Activated T-cell treated with anti-CD3 and anti-CD28 coated beads for 24 hours (primary cell): Measurements from ENCODE around the gene NOL4L.

ENCODE experiments used
- DNase-seq: peaks from one replicate; pipeline ENCODE4 v3.0.0-alpha.2; 2020; ENCODE audit warnings: low read depth

Gene NOL4L, protein sequence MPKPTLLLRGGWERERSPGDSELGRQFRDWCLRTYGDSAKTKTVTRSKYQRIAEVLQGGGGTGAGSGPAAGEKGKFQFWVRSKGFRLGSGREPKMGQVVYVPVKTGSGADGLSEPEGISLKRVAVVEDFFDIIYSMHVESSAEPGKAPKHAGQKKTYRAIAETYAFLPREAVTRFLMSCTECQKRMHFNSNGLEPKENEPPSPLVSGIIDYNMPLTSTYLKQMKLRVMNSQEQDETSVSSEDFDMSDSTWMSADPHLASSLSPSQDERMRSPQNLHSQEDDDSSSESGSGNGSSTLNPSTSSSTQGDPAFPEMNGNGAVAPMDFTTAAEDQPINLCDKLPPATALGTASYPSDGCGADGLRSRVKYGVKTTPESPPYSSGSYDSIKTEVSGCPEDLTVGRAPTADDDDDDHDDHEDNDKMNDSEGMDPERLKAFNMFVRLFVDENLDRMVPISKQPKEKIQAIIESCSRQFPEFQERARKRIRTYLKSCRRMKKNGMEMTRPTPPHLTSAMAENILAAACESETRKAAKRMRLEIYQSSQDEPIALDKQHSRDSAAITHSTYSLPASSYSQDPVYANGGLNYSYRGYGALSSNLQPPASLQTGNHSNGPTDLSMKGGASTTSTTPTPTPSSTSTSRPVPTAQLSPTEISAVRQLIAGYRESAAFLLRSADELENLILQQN

DNA sequence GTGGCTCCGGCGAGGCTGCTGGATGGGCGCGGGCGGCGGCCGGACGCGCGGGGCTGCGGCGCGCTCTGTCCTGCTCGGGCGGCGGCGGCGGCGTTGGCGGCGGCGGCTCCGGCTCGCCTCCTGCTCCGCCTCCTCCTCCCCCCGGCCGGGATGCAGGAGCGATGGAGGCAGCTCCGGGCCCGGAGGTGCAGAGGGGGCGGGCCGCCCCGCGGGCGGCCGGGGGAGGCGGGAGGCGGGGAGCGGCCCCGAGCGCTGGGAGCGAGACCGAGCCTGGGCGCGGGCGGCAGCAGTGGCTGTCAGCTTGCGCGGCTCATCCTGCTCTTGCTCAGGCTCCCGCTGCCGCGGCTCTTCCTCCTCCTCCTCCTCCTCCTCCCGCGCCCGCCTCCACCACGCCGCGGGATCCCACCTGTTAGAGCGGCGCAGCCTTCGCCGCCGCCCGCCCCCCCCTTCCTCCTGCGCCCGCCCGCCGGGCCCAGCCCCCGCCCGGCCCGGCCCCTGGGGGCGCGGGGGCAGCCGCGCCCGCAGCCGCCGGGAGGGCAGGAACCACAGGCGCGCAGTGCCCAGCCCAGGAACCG, at the start of gene NOL4L:
NOL4L (minus strand) TSS at position 323 of the 575 bp plus-strand sequence. CDS start 443 bp downstream, outside the sequence.
- DNase-seq, result no peak

DNA sequence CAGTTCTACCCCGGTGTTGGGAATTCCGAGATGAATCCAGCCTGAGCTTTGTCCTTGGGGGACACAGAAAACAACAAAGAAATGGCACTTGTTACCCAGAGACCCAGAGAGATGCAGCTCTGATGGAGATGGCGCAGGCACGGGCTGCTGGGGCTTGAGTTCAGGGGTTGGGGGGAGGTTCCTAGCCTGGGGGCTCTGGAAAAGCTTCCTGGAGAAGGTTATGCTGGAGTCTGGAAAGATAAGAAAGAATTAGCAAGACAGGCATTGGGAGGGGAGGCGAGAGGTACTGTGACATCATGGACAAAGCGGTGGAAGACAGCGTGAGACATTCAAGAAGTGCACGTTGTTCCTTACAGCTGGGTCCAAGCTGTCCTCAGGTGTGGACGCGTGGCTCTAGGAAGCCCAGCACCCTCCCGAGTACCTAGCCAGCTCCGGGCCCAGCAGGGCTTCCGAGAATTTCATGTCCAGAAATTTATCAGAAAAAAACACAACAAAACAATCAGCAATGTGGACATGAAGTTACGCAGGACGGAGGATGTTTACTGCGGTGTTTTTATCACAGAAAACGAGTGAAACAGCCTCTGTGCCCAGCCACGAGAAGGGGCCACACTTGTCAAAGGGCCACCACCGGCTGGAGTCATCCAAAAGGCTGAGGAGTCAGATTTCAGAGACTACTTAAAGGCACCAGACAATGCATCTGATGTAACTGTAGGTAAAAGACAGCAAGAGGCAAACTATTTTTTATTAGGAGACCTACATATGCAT, 49.1 kb upstream of the NOL4L start:
- DNase-seq, result no peak

DNA sequence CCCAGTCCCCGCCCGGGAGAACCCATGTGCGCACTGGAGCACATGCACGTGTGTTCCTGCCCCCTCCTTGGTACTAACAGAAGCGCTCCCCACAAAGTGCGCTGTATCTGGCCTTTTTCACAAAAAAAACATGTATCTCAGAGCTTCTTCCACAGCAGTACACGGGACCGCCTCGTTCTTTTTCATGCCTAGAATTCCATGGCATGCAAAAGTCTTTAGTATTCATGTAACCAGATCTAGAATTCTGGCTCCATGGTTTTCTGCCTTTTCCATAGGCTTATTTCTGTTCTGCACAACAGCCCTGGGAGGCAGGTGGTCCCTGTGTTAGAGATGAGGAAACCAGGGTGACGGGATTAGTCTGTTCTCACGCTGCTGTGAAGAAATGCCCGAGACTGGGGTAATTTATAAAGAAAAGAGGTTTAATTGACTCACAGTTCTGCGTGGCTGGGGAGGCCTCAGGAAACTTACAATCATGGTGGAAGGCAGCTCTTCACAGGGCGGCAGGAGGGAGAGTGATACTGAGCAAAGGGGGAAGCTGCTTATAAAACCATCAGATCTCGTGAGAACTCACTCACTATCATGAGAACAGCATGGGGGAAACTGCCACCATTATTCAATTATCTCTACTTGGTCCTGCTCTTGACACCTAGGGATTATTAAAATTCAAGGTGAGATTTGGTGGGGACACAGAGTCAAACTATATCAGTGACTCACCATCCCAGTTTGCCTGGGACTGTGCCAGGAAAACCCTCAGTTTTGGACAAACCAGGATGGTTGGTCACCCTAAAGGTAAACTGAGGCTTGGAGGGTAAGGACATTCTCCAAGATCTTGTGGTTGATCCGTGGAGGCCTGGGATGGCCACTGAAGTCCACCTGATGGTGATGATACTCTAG, 47.6 kb upstream of the NOL4L start:
- DNase-seq, result no peak

DNA sequence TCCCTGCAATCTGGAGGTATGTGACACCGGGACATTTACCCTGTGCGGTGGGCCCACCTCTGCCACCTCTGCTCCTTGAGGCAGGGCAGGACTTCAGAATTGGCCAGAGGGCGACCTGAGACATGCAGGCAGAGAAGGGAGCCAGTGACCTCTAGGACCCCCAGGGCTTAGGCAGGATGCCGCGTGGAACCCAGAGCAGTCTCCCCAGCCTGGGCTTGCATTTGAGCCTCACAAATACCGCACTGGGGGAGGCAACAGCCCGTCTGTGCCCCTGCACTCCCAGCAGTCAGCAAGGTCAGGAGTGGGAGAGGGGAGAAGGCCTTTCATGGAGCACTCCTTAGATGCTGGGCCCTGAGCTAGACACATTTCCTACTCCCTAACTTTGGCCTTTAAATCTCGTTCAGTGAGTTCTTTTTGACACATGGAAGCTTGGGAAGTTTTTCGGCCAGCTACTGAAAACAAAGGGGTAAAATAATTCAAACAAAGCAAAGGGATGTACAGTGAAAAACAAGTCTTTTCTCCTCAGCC, 46.9 kb upstream of the NOL4L start:
- no peak for DNase-seq

DNA sequence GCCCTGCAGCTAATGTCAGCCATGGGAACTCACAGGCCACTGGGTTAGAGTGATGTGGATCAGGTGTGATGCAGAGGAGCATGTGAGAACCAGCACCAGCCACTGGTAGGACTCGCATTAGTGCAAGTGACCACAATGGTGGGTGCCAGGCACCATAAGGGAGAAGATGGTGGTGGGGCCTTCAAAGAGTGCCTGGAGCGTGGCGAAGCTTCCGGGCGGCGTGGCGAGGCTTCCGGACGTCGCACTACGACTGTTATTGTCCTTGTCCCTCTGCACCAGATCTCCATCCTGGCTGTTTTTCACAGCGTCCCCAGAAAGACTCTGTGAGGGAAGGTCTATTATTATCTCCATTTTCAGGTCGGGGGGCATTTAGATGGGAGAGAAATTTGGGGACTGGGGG, 44.7 kb upstream of the NOL4L start:
- no peak for DNase-seq

DNA sequence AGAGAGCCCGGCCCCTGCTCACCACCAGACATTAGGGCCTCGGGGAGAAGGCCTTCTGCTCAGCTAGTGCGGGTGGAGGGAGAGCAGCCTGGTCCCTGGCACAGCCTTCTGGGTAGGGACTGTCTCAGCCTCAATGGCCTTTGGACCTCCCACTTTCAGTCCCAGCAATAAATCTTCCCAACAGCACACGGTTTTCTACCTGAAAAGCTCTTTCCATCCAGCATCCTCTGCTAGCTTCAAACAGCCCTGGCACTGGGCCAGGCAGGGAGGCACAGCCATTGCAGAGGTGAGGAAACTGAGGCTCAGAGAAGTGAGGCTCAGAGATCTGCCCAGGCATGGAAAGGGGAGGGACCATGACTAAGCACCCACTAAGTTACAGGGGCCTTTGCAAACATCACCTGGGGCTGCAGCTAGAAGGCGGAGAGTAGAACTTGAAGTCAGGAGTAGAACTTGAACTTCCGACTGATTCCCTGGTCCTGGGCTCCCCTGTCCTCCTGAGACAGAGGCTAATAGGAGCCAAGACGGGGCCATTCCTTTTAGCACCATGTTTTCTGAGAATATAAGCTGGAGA, 43.9 kb upstream of the NOL4L start:
- no peak for DNase-seq

DNA sequence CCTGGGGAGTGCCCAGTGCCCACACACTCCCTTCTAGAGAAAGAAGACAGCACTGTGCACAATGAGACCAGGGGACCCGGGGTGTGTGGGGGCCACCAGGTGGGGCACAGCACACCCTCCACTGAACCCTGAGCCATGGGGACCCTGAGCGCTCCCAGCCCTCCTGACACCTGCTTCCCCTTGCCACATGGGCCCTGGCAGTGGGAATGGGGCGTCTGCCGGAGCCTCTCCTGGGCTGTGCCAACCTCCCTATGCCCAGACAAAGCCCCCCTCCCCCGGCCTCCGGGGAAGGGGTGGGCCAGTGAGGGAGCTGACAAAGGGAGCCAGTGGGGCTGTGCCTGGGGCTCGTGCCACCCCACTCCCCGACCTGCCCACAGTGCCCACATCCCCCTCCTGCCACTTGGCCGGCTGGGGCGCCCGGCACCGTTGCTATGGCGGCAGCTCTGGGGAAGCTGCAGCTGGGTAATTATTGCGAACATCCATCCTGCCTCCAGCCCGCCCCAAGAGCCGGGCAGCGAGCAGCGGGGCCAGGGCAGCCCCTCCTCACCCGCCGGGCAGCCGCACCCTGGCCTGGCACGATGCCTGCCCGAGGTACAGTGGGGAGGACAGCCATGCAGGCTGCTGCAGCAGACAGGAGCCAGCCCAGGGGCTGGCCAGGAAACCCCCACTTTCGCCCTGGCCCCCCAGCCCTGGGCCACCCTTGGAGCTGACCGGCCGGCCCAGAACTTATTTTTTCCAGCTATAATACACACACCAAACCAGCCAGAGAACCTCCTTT, 41.9 kb upstream of the NOL4L start:
- DNase-seq, result no peak

DNA sequence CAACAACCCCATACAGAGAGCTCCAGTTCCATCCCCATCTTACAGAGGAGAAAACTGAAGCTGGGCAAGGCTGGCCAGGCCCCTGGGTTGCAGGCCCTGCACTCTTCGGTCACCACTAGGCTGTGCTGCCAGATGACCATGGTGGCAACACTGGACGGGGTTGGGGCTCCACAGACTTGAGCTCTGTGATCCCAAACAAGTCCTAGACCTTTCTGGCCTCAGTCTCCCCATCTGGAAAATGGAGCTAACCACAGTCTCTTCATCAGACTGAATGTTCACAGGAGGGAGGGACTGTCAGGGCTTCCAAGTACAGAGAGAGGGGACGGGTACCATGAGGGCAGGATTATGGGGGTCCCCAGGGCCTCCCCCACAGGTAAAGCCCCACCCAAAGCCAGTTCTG, 41.3 kb upstream of the NOL4L start:
- no peak for DNase-seq

DNA sequence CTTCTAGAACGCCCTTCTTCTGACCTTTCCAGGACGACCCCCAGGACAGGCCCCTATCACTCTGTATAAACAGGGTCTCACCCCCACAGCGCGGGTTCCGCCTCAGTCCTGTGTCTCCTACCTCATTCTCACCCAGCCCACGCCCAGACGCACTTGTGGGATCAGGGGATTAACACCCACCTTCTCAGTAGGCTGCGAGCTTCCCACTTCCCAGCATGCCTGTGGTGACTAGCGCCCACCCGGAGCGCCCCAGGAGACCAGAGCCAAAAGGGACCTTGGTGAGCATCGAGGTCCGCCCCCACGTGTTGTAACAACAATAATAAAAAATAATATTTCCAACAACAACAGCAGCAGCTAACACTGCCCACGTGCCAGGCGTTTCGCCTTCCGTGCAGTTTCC, 40.9 kb upstream of the NOL4L start:
- DNase-seq, result no peak

DNA sequence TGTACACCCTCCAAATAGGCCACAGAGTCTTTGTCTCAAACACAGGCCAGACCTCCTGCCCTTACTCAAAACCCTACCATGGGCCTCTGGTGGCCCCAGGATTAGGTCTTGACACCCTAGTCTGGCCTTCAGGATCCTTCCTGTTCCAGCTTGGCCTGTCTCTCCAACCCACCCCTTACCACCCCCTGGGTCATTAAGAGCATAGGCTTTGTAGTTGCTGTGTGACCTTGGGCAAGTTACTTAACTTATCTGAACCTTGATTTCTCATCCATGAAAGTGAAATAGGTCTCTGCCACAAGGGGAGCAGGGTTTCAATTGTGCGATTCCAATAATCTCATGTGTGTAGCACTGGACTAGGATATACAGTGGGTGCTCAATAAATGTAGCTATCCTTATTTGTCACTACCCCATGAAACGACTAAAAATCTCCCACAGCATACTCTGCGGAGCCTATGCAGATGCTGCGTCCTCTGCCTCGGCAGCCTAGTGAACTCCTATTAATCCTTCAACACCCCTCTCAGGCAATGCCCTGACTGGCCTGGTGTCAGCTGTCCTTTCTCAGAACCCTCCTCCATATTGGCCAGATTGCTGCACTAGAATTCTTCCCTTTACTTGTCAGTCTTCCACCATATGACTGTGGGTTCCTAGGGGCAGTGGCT, 39.7 kb upstream of the NOL4L start:
- no peak for DNase-seq

DNA sequence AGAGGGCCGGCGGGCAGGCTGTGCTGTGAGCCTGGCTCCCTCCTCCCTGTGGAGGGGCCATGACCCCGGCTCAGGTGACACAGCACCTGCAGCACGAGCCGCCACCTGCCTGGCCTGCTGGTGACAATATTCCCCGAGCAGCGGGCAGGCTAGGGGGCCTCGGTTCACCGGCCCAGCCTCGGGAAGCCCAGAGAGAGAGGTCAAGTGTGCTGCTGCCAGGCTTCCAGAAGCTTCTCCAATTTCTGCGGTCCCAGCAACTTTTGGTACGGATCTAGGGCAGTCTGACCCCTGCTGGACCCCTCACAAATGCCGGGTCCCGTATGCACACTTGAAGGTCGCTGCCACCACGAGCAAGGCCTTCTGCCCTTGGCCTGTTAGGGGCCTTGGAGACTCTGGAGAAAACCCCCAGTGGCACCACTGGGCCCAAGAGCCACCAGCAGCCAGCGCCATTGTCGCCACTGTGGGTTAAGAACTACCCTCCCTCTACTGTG, 38.6 kb upstream of the NOL4L start:
- no peak for DNase-seq

DNA sequence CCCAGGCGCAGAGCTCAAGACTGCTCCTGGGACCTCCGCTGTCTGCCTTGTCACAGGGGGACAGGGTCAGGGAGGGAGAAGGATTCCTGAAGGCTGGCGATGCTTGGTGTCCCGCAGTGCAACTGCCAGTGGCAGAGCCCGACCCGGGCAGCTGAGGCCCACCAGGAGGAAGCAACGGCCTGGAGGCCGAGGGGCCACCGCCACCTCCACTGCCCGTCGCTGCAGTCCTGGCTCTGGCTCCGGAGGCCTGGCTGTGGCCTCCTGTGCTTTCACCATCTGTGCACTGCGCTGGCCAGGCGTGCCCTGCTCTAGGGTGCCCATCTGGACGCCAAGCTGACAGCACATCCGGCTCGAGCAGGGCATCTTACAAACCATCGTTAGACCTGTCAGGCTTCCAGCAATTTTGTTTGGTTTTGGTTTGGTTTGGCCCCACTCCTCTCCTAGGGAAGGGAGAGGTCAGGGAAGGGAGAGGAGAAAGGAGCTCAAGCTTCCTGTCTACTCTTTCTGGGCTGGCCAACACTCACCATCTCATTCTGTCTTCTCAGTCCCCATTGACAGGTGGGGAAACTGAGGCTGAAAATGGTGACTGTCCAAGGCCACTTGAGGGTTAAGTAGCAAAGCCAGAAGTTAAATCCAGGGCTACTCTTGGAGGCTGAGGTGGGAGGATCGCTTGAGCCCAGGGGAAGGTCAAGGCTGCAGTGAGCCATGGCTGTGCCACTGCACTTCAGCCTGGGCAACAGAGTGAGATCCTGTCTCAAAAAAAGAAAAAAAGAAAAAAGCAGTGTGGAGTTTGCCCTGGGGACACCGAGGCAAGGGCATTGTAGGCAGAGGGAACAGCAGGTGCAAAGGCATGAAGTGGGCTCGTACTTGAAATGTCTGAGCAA, 37.7 kb upstream of the NOL4L start:
- no peak for DNase-seq

DNA sequence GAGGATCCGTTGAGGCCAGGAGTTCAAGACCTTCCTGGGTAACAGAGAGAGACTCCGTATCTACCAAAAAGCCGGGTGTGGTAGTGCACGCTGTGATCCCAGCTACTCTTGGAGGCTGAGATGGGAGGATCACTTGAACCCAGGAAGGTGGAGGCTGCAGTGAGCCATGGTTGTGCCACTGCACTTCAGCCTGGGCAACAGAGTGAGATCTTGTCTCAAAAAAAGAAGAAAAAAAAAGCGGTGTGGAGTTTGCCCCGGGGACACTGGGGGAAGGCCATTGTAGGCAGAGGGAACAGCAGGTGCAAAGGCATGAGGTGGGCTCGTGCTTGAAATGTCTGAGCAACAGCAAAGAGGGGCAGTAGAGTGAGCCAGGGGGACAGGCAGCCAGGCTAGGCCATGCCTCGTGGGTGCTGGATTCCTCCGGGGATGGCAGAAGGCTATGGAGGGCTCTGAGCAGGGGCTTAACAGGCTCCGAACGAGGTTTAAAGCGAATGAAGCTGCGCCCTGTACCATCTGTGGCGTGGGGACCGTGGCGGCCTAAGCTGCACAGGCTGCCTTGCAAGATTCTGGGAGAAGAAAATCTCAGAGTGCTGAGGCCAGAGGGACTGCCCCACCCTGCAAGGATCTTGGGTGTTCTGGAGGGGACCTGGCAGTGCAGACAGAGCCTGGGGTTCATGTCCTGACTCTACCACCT, 36.9 kb upstream of the NOL4L start:
- no peak for DNase-seq

DNA sequence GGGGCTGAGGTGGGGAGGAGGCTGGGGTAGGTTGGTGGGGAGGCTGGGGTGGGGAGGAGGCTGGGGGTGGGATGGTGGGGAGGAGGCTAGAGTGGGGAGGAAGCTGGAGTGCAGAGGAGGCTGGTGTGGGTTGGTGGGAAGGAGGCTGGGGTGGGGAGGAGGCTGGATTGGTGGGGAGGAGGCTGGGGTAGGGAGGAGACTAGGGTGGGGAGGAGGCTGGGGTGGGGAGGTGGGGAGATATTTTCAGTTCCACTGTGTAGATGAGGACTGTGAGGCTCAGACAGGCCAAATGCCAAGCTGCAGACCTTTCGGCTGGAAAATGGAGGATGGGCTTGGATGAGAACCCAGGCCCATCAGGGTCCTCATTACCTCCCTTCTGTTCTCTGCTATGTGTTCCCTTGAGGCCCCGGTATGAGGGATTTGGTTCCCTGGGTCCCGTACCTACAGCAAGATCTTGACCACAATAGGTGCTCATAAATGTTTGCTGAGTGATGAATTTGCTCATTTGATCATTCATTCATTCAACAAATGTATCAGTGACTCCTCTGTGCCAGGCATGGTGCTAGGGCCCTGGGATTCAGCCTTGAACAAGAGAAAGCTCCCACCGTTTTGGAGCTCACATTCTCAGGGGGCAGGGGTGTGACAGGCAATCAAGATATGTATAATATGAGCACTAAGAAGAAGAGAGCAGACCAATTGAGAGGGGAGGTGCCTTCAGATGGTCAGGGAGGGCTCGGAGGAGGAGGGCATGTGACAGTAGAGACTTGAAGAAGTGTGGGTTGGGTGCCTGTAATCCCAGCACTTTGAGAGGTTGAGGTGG, 36.1 kb upstream of the NOL4L start:
- DNase-seq, result no peak

DNA sequence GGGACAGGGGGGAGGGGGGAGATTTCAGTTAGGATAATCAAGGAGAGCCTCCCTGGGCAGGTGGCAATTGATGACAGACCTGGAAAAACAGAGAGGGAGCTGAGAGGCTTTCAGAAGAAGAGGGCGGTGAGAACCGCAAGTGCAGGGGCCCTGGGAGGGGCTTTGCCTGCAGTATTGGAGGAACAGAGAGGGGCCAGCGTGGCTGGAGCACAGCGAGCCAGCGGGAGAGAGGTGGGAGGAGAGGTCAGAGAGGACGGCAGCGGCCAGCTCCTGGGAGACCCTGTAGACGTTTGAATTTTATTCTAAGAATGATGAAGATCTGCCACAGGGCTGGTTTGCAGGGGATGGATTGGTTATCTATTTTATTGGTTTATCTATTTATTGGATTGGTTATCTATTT, 34.5 kb upstream of the NOL4L start:
- no peak for DNase-seq

DNA sequence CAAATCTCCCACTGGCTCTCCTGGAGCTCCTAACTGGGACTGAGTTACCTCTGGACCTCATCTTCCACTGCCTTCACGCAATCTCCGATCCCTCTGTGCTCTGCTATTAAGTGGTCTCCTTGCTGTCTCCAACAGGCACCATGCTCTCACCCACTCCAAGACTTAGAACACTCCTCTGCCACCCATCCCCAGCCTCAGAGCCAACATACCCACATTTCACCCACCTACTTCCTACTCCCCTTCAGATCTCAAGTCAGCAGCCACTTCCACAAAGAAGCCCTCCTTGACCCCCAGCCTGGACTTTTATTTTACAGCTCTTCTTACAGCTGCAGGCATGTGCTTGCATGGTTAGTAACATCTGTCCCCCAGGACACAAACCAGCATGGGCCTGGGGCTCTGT, 29.6 kb upstream of the NOL4L start:
- no peak for DNase-seq

DNA sequence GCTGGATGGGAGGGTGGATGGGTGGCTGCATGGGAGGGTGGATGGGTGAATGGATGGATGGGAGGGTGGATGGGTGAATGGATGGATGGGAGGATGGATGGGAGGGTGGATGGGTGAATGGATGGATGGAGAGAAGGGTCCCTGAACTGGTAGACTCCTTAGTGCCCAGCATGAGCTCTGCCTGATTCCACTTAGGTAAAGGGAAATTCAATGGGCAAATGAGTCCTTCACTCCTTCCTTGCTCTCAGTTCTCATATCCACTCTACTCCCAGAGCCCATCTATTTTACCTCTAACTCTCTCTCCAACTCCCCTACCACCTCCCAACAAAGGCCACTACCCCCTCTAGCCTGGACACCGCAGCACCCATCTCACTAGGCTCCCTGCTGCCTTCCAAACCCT, 29.2 kb upstream of the NOL4L start:
- DNase-seq, result no peak
